Activated CD8-positive, alpha-beta T cell treated with anti-CD3 and anti-CD28 coated beads, Interleukin-2, amount 10 ng/mL, durations not matched to agents 7 days and 5 days (primary cell): ENCODE data around the gene KRTAP9-9. TPM values are rescaled to one million over a fixed set of nuclear protein-coding genes. Genes with fewer than 3 reads are reported as not detected.
"Not testable (repeated sequence)": the region's sequence is repeated elsewhere in the genome, so short reads cannot be mapped to it uniquely, and the experiment has no call there.

ENCODE experiments used
- ATAC-seq: fragments of 150-1000 bp; cut with Tn5 transposase; one replicate; pipeline ENCODE4 v1.10.0; 2021; ENCODE audit warnings: moderate library complexity
- CTCF ChIA-PET: fragments of 350-600 bp; sonication (Branson Sonifier 250); formaldehyde crosslinking; loops from one replicate; lab custom pipeline; 2021; ENCODE audit warnings: antibody characterized with exemption; lab: Charles Lee
- POLR2A ChIA-PET: fragments of 350-600 bp; sonication (Branson Sonifier 250); formaldehyde crosslinking; loops from one replicate; lab custom pipeline; 2021; ENCODE audit warnings: antibody characterized with exemption; lab: Charles Lee
- DNase-seq: peaks from one replicate; pipeline ENCODE4 v3.0.0-alpha.2; 2020
- H3K27ac Mint-ChIP-seq: one replicate; pipeline ENCODE4 v1.8.0; 2021; ENCODE audit warnings: mild to moderate bottlenecking, mixed read lengths
- H3K27me3 Mint-ChIP-seq: one replicate; pipeline ENCODE4 v1.8.0; 2021; ENCODE audit warnings: low read depth, mixed read lengths
- H3K36me3 Mint-ChIP-seq: one replicate; pipeline ENCODE4 v1.8.0; 2021; ENCODE audit warnings: low read depth, mixed read lengths
- H3K4me1 Mint-ChIP-seq: one replicate; pipeline ENCODE4 v1.8.0; 2021; ENCODE audit warnings: low read depth, mixed read lengths
- H3K4me3 Mint-ChIP-seq: one replicate; pipeline ENCODE4 v1.8.0; 2021; ENCODE audit warnings: mild to moderate bottlenecking, mixed read lengths
- H3K9me3 Mint-ChIP-seq: one replicate; pipeline ENCODE4 v1.8.0; 2022; ENCODE audit warnings: mixed read lengths; ENCODE audit not compliant: insufficient read depth
- total RNA-seq, 2 experiments: library from RNA; stranded (reverse); gene quantifications; one replicate each; pipeline ENCODE4 v1.2.3, GENCODE V29; 2021

Gene KRTAP9-9
- not detected for total RNA-seq

- H3K36me3 Mint-ChIP-seq, H3K9me3 Mint-ChIP-seq, DNase-seq, H3K4me1 Mint-ChIP-seq, H3K4me3 Mint-ChIP-seq, ATAC-seq, CTCF ChIA-PET, POLR2A ChIA-PET, H3K27ac Mint-ChIP-seq: not testable (repeated sequence)
- peaks cover 27% of the 10 kb centered on the region for H3K27me3 Mint-ChIP-seq
These were observed at the start of gene KRTAP9-9 for GRCh38 chr17:41255381-41256290. TSS of gene KRTAP9-9 (plus strand) at chr17:41255384.

- Mint-ChIP-seq H3K9me3 (no peaks in the 10 kb centered on the region), H3K27ac (no peak overlapping the region), H3K36me3 (no peaks in the 10 kb centered on the region), H3K27me3 (peaks cover 10% of the 10 kb centered on the region), H3K4me1 (no peaks in the 10 kb centered on the region), H3K4me3 (no peak overlapping the region)
- ChIA-PET POLR2A (no interaction called here), CTCF (no interaction called here)
- ATAC-seq (no peak), DNase-seq (no peak)
These were observed 43.2 kb upstream of the KRTAP9-9 start for GRCh38 chr17:41211845-41212466.

- H3K36me3 Mint-ChIP-seq, result no peaks in the 10 kb centered on the region
- CTCF ChIA-PET, result no interaction called here
- H3K27ac Mint-ChIP-seq, result no peak overlapping the region
- H3K9me3 Mint-ChIP-seq, result no peaks in the 10 kb centered on the region
- no peaks in the 10 kb centered on the region for H3K4me1 Mint-ChIP-seq
- peaks cover 10% of the 10 kb centered on the region for H3K27me3 Mint-ChIP-seq
- DNase-seq (no peak), ATAC-seq (no peak)
- POLR2A ChIA-PET, result no interaction called here
- no peak overlapping the region for H3K4me3 Mint-ChIP-seq
These were observed 42.5 kb upstream of the KRTAP9-9 start for GRCh38 chr17:41212524-41213169.

- H3K27ac Mint-ChIP-seq, result no peak overlapping the region
- POLR2A ChIA-PET, result no interaction called here
- no peaks in the 10 kb centered on the region for H3K9me3 Mint-ChIP-seq
- H3K27me3 Mint-ChIP-seq, result no peaks in the 10 kb centered on the region
- H3K4me1 Mint-ChIP-seq, result no peaks in the 10 kb centered on the region
- DNase-seq, result no peak
- H3K4me3 Mint-ChIP-seq, result no peak overlapping the region
- CTCF ChIA-PET, result no interaction called here
- ATAC-seq, result no peak
- no peaks in the 10 kb centered on the region for H3K36me3 Mint-ChIP-seq
These were observed 39.5 kb upstream of the KRTAP9-9 start for GRCh38 chr17:41215681-41216080.

- ATAC-seq, result no peak
- Mint-ChIP-seq H3K36me3 (no peaks in the 10 kb centered on the region), H3K27me3 (peaks cover 2% of the 10 kb centered on the region), H3K27ac (no peak overlapping the region), H3K4me1 (no peaks in the 10 kb centered on the region), H3K9me3 (no peaks in the 10 kb centered on the region), H3K4me3 (no peak overlapping the region)
- CTCF ChIA-PET, result no interaction called here
- DNase-seq, result no peak
- POLR2A ChIA-PET, result no interaction called here
These were observed 31.4 kb upstream of the KRTAP9-9 start for GRCh38 chr17:41223821-41224220.

- ChIA-PET POLR2A (no interaction called here), CTCF (no interaction called here)
- peaks cover 2% of the 10 kb centered on the region for H3K27me3 Mint-ChIP-seq
- no peaks in the 10 kb centered on the region for H3K4me1 Mint-ChIP-seq
- H3K4me3 Mint-ChIP-seq, result no peak overlapping the region
- no peaks in the 10 kb centered on the region for H3K9me3 Mint-ChIP-seq
- DNase-seq (no peak), ATAC-seq (no peak)
- H3K36me3 Mint-ChIP-seq, result no peaks in the 10 kb centered on the region
- no peak overlapping the region for H3K27ac Mint-ChIP-seq
These were observed 29.1 kb upstream of the KRTAP9-9 start for GRCh38 chr17:41226051-41226450.

GRCh38 chr17:41226598-41227095, 28.5 kb upstream of the KRTAP9-9 start, which contains the start of gene KRTAP9-2:
TSS of gene KRTAP9-2 (plus strand) at chr17:41226648. CDS start at chr17:41226655, 7 bp downstream.
- DNase-seq, H3K4me3 Mint-ChIP-seq, POLR2A ChIA-PET, H3K36me3 Mint-ChIP-seq, H3K27me3 Mint-ChIP-seq, H3K27ac Mint-ChIP-seq, CTCF ChIA-PET, H3K4me1 Mint-ChIP-seq, ATAC-seq, H3K9me3 Mint-ChIP-seq: not testable (repeated sequence)

GRCh38 chr17:41230094-41230493, 25.1 kb upstream of the KRTAP9-9 start:
- no peak for ATAC-seq
- no peak overlapping the region for H3K4me3 Mint-ChIP-seq
- H3K36me3 Mint-ChIP-seq, result no peaks in the 10 kb centered on the region
- ChIA-PET POLR2A (interaction anchor here (0.7 kb wide), 1 partner anchor 459 kb away, joined by 6 read pairs; no protein-coding TSS in a partner anchor), CTCF (no interaction called here)
- H3K27ac Mint-ChIP-seq, result no peak overlapping the region
- peaks cover 5% of the 10 kb centered on the region for H3K27me3 Mint-ChIP-seq
- no peaks in the 10 kb centered on the region for H3K9me3 Mint-ChIP-seq
- no peaks in the 10 kb centered on the region for H3K4me1 Mint-ChIP-seq
- no peak for DNase-seq

- ATAC-seq, result no peak
- ChIA-PET CTCF (no interaction called here), POLR2A (no interaction called here)
- H3K4me3 Mint-ChIP-seq, result no peak overlapping the region
- no peaks in the 10 kb centered on the region for H3K9me3 Mint-ChIP-seq
- no peaks in the 10 kb centered on the region for H3K36me3 Mint-ChIP-seq
- no peaks in the 10 kb centered on the region for H3K4me1 Mint-ChIP-seq
- DNase-seq, result no peak
- H3K27me3 Mint-ChIP-seq, result peaks cover 9% of the 10 kb centered on the region
- H3K27ac Mint-ChIP-seq, result no peak overlapping the region
These were observed 23.5 kb upstream of the KRTAP9-9 start for GRCh38 chr17:41231731-41232130.

- CTCF ChIA-PET, result interaction anchor here (1.4 kb wide), 1 partner anchor 90 kb away, joined by 3 read pairs; no protein-coding TSS in a partner anchor
- H3K36me3 Mint-ChIP-seq, H3K9me3 Mint-ChIP-seq, DNase-seq, H3K27ac Mint-ChIP-seq, H3K4me1 Mint-ChIP-seq, POLR2A ChIA-PET, H3K4me3 Mint-ChIP-seq, ATAC-seq: not testable (repeated sequence)
- H3K27me3 Mint-ChIP-seq, result peaks cover 12% of the 10 kb centered on the region
These were observed 22.6 kb upstream of the KRTAP9-9 start, which contains the start of gene KRTAP9-3 for GRCh38 chr17:41232399-41233105. TSS of gene KRTAP9-3 (plus strand) at chr17:41232449. CDS start at chr17:41232502, 53 bp downstream.

- H3K4me3 Mint-ChIP-seq, ATAC-seq, DNase-seq, H3K9me3 Mint-ChIP-seq, H3K36me3 Mint-ChIP-seq, POLR2A ChIA-PET, H3K4me1 Mint-ChIP-seq, CTCF ChIA-PET, H3K27ac Mint-ChIP-seq: not testable (repeated sequence)
- peaks cover 10% of the 10 kb centered on the region for H3K27me3 Mint-ChIP-seq
These were observed 18.1 kb upstream of the KRTAP9-9 start for GRCh38 chr17:41237116-41237515.
